Measurements from ENCODE around the gene SNX14. TPM values are rescaled to one million over a fixed set of nuclear protein-coding genes. Genes with fewer than 3 reads are reported as not detected.

Gene SNX14
- total RNA-seq, 2 experiments from 2014 or later, result 50.0 to 52.8 TPM

DNA sequence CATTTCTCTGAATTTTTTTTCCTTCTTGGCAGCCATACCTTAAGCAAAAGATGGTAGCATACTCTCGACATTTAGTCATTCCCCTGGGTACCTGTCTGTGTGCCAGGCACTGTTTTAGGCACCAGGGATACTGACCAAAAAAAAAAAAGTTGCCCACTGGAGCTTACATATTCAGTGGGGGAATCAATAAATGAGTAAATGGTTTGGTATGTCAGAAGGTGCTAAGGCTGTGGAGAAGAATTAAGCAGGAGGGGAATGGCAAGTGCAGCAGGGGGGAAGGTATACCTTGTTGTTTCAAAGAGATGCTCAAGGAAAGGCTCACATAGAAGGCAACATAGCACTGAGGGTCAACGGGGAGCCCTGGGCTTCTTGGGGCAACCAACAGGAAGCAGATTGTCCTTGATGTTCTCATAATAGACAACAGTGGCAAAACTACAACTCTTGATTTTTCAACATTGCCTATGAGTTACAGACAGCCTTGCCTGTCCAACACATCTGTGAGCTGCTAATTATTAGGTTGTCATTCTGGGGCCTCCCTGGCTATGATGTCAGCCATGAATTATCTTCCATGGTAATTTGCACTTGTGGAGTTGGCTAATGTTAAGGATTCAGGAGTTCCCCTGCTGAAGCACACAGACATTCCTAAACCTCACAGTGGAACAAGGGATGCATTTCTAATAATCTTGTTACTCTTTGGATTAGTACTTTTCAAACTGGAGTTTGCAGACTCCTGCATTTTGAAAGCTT, 124.2 kb downstream of the SNX14 start:
- Mint-ChIP-seq H3K4me1 (peaks cover 42% of the 10 kb centered on the region), H3K36me3 (peaks cover 13% of the 10 kb centered on the region), H3K4me3 (no peak overlapping the region), H3K27ac (no peak overlapping the region), H3K27me3 (no peaks in the 10 kb centered on the region), H3K9me3 (no peaks in the 10 kb centered on the region)
- no peak for DNase-seq

DNA sequence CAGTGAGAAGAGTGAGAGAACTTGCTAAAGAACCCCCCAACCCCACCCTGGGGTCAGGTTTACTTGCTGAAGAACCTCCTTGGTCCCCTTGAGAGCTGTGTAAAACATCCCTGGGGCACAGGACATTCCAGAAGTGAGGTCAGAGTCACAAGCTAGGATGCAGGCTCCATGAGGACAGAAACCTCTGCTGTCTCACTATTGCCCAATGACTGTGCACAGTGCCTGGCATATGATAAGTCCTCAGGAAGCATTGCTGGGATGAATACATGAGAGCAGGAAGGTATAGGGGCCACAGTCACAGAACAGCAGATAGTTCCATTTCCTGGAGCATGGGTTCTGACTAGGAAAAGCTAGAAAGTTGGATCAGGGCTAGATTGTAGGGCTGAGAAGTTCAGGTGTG, 125.3 kb downstream of the SNX14 start:
- Mint-ChIP-seq H3K27me3 (no peaks in the 10 kb centered on the region), H3K4me3 (no peak overlapping the region), H3K36me3 (peaks cover 9% of the 10 kb centered on the region), H3K27ac (no peak overlapping the region), H3K4me1 (peaks cover 53% of the 10 kb centered on the region), H3K9me3 (no peaks in the 10 kb centered on the region)
- DNase-seq, result no peak

DNA sequence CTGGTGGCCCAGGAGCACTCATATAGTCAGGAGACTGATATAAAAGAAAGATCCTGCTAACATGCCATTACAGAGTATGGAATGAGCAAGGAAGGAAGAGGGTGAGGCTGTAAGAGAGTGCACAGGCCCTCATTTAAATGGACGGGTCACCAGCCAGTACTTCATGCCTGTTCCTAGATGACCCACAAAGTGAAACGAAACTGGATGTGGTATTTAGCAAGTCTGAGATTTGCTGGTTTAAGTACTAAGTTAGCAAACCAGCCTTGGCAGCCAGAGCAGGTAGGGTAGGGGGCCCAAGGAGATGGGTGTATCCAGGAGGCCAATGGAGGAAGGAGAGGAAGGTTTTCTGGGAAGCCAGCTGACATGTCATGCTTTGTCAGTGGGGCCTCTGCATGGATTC, 127.9 kb downstream of the SNX14 start:
- H3K4me1 Mint-ChIP-seq, result peaks cover 76% of the 10 kb centered on the region
- H3K4me3 Mint-ChIP-seq, result peak overlapping the region; percentile 51
- DNase-seq, result no peak
- no peaks in the 10 kb centered on the region for H3K27me3 Mint-ChIP-seq
- H3K36me3 Mint-ChIP-seq, result peaks cover 5% of the 10 kb centered on the region
- no peaks in the 10 kb centered on the region for H3K9me3 Mint-ChIP-seq
- H3K27ac Mint-ChIP-seq, result peak overlapping the region; percentile 91

DNA sequence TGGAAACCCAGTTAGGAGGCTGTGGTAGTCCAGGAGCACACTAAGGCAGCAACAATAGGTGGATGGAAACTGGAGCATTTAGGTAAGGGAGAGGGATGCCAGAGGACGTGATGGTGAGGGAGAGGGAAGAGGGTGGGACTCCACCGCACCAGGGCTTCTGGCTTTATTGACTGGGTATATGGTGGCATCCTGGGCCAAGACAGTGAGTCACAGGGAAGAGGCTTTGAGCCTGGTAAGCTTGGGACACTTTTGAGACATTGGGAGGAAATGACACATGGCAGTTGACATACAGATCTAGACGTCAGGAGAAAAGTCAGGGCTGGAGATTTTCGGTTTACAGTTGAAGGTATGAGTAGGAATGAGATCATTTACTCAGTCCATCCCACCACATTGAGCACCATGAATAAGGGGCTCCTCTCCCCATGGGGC, 128.9 kb downstream of the SNX14 start:
- no peaks in the 10 kb centered on the region for H3K27me3 Mint-ChIP-seq
- H3K4me3 Mint-ChIP-seq, result peak overlapping the region; percentile 57
- peak overlapping the region; percentile 91 for H3K27ac Mint-ChIP-seq
- peaks cover 5% of the 10 kb centered on the region for H3K36me3 Mint-ChIP-seq
- peak; percentile 58 for DNase-seq
- H3K4me1 Mint-ChIP-seq, result peaks cover 81% of the 10 kb centered on the region
- H3K9me3 Mint-ChIP-seq, result no peaks in the 10 kb centered on the region

DNA sequence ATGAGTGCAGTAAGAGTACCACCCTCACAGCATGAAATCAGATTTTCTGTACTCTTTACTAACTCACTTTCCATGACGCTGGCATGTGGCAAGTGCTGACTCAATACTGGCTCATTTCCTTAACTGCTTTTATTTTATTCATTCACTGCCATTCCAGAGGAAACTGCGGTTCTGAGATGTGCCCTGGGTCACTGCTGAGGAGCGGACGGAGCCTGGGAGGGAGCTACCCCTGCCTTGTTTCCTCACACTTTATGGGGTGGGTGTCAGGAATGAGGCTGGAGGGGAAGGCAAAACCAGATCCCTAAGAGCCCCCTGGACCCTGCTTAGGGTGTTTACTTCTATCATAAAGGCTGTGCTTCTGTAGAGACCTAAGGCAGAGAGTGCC, 129.4 kb downstream of the SNX14 start:
- H3K9me3 Mint-ChIP-seq, result no peaks in the 10 kb centered on the region
- peak; percentile 61 for DNase-seq

DNA sequence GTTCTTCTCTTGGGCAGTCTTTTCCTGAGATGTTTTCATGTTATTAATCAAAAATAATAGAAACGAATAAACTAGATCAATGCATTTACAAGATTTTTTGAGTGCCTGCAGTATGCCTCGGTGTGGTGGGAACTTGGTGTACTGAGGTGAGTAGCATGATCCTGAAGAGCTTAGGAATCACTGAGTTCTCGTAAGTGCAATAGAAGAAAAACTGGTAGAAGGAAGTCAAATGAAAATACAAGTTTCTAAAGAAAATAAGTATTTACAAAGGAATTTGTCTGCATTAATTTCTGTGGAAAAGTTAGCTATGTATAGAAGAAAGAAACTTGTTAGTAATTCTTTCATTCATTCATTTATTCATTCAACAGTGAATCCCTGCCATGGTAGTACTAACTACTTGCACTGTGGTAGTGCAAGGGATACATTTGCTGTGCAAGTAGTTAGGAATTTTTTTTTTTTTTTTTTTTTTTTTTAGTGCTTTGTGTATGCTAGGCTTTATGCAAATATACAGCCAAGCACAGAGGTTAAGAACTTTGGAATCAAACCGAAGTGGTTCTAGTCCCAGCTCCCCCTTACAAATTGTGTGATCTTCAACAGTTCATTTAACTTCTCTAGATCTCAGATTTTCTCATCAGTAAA, 129.9 kb downstream of the SNX14 start:
- H3K36me3 Mint-ChIP-seq, result peaks cover 5% of the 10 kb centered on the region
- no peaks in the 10 kb centered on the region for H3K9me3 Mint-ChIP-seq
- DNase-seq, result no peak
- no peaks in the 10 kb centered on the region for H3K27me3 Mint-ChIP-seq
- peak overlapping the region; percentile 57 for H3K4me3 Mint-ChIP-seq
- peak overlapping the region; percentile 91 for H3K27ac Mint-ChIP-seq
- peaks cover 85% of the 10 kb centered on the region for H3K4me1 Mint-ChIP-seq

More for the DNA sequence above, 129.4 kb downstream of the SNX14 start:
- Mint-ChIP-seq H3K36me3 (peaks cover 5% of the 10 kb centered on the region), H3K4me1 (peaks cover 83% of the 10 kb centered on the region), H3K4me3 (peak overlapping the region; percentile 57), H3K27ac (peak overlapping the region; percentile 91), H3K27me3 (no peaks in the 10 kb centered on the region)

DNA sequence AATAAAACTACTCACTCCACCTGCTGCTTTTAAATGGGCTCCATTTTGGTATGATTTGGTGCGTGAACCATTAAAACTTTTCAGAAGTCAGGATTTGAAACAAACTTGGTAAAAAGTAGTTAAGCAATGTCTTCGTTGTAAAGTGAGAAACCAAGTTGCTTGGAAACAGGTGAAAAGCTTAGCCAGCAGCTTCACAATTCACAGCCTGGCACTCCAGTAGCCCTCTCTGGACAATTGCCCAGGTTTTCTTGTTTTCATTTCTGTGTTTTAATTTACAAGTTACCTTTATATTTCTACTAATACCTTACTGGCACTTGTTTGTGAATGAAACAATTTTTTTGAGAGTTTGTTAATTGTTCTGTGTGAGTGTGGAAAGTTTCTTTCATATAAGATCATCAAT, 131.0 kb downstream of the SNX14 start:
- H3K27ac Mint-ChIP-seq, result peak overlapping the region; percentile 91
- H3K27me3 Mint-ChIP-seq, result no peaks in the 10 kb centered on the region

DNA sequence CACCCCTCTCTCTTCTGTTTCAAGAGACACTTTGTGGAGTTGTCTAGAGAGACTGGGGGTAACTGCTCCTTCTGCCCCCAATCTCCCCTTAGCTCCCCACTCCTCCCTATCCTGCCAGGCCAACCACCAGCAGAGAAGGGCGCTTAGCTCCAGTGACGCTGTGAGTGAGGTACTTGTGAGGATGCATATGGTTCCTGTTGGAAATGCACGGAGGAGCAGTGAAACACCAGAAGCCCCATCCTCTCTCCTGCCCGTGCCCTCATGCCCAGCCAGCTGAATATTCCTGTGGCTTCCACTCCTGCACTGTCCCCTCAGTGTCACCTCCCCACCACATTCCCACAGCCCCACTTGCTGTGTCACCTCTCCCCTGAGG, 131.9 kb downstream of the SNX14 start:
- H3K4me1 Mint-ChIP-seq, result peaks cover 96% of the 10 kb centered on the region
- H3K36me3 Mint-ChIP-seq, result peaks cover 9% of the 10 kb centered on the region
- peak overlapping the region; percentile 91 for H3K27ac Mint-ChIP-seq
- peak overlapping the region; percentile 53 for H3K4me3 Mint-ChIP-seq
- H3K9me3 Mint-ChIP-seq, result no peaks in the 10 kb centered on the region
- H3K27me3 Mint-ChIP-seq, result no peaks in the 10 kb centered on the region
- no peak for DNase-seq

More for the DNA sequence above, 131.0 kb downstream of the SNX14 start:
- no peak overlapping the region for H3K4me3 Mint-ChIP-seq
- H3K36me3 Mint-ChIP-seq, result peaks cover 5% of the 10 kb centered on the region
- no peaks in the 10 kb centered on the region for H3K9me3 Mint-ChIP-seq
- DNase-seq, result no peak
- peaks cover 91% of the 10 kb centered on the region for H3K4me1 Mint-ChIP-seq

DNA sequence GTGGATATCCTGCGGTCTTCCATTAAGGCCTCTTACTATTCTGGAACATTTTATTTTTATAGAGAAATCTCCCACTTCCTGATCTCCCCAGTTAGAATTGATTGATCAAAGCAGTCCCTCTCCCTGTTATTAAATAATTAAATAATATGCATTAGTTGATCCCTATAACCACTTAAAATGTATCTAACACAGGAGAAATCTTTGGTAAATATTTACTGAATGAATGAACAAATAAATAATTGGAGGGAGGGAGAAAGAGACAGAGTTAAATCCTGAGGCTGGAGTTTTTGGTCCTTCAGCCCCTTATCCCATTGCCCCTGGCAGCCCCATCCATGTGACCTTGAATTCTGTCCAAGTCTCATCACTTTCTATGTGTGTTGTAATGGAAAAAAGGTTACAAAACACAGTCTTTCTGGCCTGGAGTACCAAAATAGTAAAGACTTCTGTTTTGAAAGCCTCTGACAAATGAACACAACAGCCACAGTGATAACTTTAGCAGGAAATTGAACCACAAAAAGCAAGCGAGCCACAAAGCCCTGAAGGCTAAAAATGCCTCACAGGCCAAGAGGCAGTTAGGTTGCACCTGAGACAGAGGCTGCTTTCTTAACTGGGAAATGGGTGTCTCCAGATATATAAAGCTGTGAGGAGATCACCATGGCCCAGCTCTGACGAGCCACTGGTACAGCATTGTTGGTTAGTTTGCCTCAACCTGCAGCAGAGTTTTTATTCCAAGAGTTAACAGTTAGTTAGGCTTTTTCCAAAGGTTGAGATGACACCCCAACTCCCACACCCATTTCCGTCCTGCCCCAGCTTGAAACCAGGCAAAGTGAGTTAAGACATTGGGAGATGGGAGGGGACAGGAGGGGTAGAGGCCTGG, 132.5 kb downstream of the SNX14 start:
- H3K27me3 Mint-ChIP-seq, result no peaks in the 10 kb centered on the region
- peak; percentile 59 for DNase-seq
- peak overlapping the region; percentile 53 for H3K4me3 Mint-ChIP-seq
- no peaks in the 10 kb centered on the region for H3K9me3 Mint-ChIP-seq
- H3K27ac Mint-ChIP-seq, result peak overlapping the region; percentile 91
- H3K4me1 Mint-ChIP-seq, result peaks cover 98% of the 10 kb centered on the region
- peaks cover 11% of the 10 kb centered on the region for H3K36me3 Mint-ChIP-seq

DNA sequence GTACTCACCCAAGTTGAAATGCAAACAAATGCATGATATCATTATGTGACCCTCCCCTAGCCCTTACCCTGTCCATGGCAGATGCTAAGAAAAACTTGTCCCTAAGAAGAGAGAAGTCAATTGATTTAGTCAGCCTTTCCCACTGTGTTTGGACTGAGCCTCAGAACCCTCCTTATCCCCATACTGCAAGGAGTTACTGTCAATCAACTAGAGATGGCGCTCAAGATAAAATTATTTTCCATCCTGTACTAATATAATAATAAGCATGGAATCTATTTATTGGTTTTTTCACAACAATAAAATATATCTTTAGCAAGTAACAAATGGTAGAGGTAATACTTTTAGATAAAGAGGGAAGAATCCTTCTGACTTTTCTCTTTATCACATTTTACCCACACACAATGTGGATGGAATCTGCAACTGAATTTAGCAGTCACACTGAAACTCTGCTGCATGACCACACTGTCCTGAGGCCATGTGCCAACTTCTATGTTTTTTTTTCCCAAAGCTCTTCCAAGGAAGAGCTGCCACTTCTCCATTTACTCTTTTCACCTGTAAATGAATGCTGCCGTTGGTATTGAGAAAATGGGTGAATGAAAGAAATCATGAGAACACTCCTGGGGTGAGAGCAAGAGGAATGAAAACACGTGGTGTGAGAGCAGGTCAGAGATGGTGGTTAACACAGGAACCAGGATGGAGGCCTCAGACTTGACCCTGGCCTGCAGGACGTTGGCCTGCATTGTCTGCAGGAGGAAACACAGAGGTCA, 133.3 kb downstream of the SNX14 start:
- H3K4me1 Mint-ChIP-seq, result peaks cover 98% of the 10 kb centered on the region
- DNase-seq, result no peak
- no peaks in the 10 kb centered on the region for H3K9me3 Mint-ChIP-seq
- H3K27me3 Mint-ChIP-seq, result no peaks in the 10 kb centered on the region
- H3K36me3 Mint-ChIP-seq, result peaks cover 10% of the 10 kb centered on the region
- H3K4me3 Mint-ChIP-seq, result peak overlapping the region; percentile 46
- H3K27ac Mint-ChIP-seq, result peak overlapping the region; percentile 91

DNA sequence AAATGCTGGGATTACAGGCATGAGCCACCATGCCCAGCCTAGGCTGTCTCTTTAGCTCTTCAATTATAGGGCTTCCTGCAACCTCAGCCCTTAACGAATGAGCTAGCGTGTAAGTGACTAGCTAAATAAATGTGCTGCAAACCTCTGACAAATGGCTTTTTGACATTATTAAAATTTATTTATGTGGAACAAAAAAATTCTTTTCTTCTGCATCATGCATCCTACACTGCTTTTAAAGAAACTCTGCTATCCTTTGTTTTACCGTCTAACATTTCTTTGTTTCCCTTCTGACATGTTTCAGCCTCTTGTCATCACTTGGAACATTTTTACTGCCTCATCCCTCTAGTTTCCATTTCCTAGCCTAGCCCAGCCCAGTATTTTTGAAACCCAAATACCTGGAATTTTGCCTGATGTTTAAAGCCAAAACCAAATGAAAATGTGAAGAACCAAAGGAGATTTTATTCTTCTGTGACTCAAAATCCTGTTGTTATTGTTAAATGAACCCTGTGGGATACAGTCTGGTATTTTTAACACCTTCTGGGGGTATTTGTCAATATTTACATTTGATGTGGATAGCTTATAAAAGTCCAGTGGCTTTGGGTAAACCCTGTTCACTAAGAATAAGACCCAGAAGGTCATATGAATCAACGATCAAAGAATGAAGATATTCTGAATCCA, 134.3 kb downstream of the SNX14 start:
- Mint-ChIP-seq H3K27ac (peak overlapping the region; percentile 91), H3K27me3 (no peaks in the 10 kb centered on the region), H3K4me3 (peak overlapping the region; percentile 15), H3K4me1 (peaks cover 98% of the 10 kb centered on the region), H3K9me3 (no peaks in the 10 kb centered on the region), H3K36me3 (peaks cover 10% of the 10 kb centered on the region)
- no peak for DNase-seq

DNA sequence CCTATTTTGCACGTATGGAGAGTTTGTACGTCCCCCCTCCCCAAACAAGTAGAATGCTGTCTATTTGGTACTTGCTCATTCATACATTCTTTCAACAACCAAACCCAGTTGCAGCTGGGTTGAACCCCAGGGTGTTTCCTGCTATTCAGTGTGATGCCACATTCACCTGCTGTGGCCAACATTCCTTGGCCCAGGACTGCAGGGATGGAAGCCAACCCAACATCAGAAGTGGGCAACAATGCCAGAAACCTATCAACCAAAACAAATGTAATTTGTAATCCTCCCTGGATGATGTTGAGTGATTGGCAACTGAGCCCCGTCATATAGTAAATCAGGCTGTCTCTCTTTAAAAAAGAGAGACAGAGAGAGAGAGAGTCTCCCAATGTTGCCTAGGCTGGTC, 134.9 kb downstream of the SNX14 start:
- Mint-ChIP-seq H3K36me3 (peaks cover 10% of the 10 kb centered on the region), H3K27me3 (no peaks in the 10 kb centered on the region), H3K27ac (peak overlapping the region; percentile 91), H3K9me3 (no peaks in the 10 kb centered on the region), H3K4me1 (peaks cover 98% of the 10 kb centered on the region), H3K4me3 (no peak overlapping the region)
- no peak for DNase-seq

DNA sequence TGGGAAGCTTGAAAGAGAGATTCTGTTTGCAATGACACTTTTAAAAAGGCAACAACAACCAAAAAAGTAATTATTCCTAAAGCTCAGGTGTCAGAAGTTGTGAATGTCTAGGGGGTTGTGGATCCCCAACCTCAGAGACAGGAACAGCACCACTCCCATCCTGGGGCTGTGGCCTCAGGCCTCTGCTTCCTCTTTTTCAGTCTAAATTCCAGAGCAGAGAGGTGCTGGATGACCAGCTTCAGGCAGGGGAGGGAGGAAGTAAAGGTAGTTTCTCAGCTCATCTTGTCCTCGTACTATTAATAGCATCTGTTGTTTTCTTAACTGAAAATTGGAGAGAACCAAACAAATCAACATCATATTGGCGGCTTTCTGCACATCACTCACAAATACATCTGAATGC, 135.5 kb downstream of the SNX14 start:
- Mint-ChIP-seq H3K27ac (peak overlapping the region; percentile 91), H3K4me1 (peaks cover 98% of the 10 kb centered on the region), H3K36me3 (peaks cover 10% of the 10 kb centered on the region), H3K9me3 (no peaks in the 10 kb centered on the region), H3K4me3 (no peak overlapping the region), H3K27me3 (no peaks in the 10 kb centered on the region)
- DNase-seq, result no peak

DNA sequence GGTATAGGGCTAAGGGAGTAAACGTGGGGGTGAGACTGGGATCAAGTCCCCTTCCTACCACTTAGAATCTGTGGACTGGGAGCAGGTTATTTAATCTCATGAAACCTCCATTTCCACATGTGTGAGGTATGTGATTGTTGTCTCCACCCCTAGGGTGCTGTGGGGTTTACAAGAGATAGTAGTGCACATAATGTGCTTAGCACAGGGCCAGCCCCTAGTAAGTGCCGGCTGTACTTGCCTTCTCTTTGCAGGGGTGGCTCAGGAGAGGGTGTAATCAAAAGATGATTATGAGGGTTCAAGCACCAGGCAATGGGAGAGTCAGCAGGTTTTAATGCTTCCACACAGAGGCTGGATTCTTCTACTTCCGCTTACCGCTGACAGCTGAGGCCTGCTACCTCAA, 136.9 kb downstream of the SNX14 start:
- Mint-ChIP-seq H3K4me1 (peaks cover 96% of the 10 kb centered on the region), H3K4me3 (peak overlapping the region; percentile 20), H3K9me3 (no peaks in the 10 kb centered on the region), H3K27ac (peak overlapping the region; percentile 91), H3K27me3 (no peaks in the 10 kb centered on the region), H3K36me3 (peaks cover 15% of the 10 kb centered on the region)
- DNase-seq, result no peak
